BE2C (cell line): ENCODE results near the gene MND1.

Source experiments
- DNase-seq: peaks from one replicate; pipeline ENCODE4 v3.0.0-alpha.2; 2020
- H3K27me3 ChIP-seq: fragments of 250-450 bp; sonication (Bioruptor Pico); 2 replicates; pipeline ENCODE4 v1.5.1; 2020; ENCODE audit warnings: mild to moderate bottlenecking
- H3K36me3 ChIP-seq: fragments of 250-450 bp; sonication (Bioruptor Pico); 2 replicates; pipeline ENCODE4 v1.5.1; 2020; ENCODE audit warnings: mild to moderate bottlenecking
- H3K4me1 ChIP-seq: fragments of 250-450 bp; sonication (Bioruptor Pico); 2 replicates; pipeline ENCODE4 v1.5.1; 2020
- H3K4me3 ChIP-seq: 2 replicates; pipeline ENCODE4 v1.5.1; 2011; ENCODE audit warnings: low read depth, low read length
- H3K9me3 ChIP-seq: fragments of 250-450 bp; sonication (Bioruptor Pico); 2 replicates; pipeline ENCODE4 v1.5.1; 2020
- CTCF ChIP-seq: IDR thresholded peaks from 2 replicates; pipeline ENCODE4 v1.5.1; 2012; ENCODE audit warnings: mild to moderate bottlenecking, low read depth, low read length

Gene MND1

GRCh38 chr4:153427363-153428071 is 83.0 kb downstream of the MND1 start:
- H3K27me3 ChIP-seq = no peaks in the 10 kb centered on the region
- no peak for TF ChIP-seq CTCF
- DNase-seq = no peak
- H3K4me3 ChIP-seq = no peak overlapping the region
- no peaks in the 10 kb centered on the region for H3K4me1 ChIP-seq
- no peaks in the 10 kb centered on the region for H3K36me3 ChIP-seq
- no peaks in the 10 kb centered on the region for H3K9me3 ChIP-seq

DNA sequence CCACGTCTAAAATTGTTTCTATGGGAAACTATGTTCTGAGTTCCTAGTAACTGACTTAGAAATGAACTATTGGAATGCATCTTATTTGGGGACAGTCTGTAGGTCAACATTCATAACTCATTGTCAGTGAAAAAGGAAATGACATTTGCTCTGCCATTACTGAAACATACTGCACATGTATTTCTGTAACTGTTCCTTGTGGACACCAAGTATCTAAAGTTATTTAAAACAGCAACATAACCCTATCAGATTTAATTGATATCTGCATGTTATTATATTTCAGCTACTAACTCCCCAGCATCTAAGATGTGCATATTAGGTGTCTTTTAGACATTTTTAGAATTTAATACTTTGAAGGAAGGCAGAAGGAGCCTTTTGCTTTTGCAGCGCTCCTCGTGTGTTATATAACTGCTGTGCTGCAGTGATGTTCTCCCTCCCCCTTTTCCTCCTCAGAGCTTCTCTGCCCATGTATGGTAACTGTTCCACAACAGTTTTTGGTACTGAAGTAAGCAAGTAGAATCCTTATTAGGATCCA is 84.5 kb downstream of the MND1 start:
- Histone ChIP-seq H3K27me3 (no peaks in the 10 kb centered on the region), H3K4me3 (no peak overlapping the region), H3K36me3 (no peaks in the 10 kb centered on the region), H3K4me1 (no peaks in the 10 kb centered on the region), H3K9me3 (no peaks in the 10 kb centered on the region)
- no peak for DNase-seq
- no peak for TF ChIP-seq CTCF

DNA sequence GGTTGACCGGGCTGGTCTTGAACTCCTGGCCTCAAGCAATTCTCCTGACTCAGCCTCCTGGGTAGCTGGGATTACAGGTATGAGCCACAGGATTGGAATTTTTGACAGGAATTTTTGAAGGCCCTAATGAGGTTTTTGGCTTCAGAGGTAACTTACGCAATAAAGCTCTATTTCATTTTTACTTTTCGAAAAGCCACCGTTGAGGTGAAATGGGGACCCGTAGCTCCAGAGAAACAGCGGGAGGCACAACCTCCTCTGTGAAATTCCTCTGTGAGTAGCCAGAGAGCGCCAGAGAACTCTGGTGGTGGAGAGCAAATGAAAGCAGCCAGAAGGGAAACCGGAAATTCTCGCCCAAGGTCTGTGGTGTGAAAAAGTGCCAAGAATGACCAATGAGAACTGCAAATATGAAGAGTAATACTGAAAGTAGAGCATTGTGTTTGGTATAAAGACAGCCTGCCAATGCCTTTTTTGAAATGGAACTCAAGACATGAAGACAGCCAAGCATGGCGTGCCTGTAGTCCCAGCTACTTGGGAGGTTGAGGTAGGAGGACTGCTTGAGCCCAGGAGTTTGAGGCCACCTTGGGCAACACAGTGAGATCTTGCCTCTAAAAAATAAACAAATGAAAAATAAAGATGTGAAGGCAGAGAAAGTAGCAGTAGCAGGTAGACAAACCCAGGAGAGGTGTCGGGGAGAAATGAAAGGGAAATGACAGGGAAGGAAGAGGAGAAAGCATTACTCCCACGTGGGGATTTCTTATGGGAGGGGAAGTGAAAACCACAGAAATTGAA is 88.7 kb downstream of the MND1 start:
- Histone ChIP-seq H3K4me1 (no peaks in the 10 kb centered on the region), H3K4me3 (no peak overlapping the region), H3K36me3 (no peaks in the 10 kb centered on the region), H3K9me3 (no peaks in the 10 kb centered on the region), H3K27me3 (no peaks in the 10 kb centered on the region)
- TF ChIP-seq CTCF = peak; percentile 67
- DNase-seq = peak; percentile 42

DNA sequence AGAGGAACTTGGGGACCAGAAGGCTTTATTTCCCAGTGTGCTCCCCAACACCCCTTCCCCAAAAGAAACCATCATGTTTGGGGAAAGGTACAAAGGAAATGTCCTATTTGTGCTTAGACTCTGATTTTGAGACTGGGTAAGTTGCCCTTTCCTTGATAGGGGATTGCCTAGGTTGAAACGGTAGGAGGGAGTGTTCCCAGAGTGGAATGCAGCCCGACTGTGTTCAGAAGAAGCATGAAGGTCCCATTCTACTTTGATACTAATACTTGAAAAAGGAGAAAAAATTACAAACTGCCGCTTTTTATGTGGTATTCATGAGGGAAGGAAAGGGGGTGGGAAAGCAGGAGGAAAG is 89.2 kb downstream of the MND1 start:
- Histone ChIP-seq H3K36me3 (no peaks in the 10 kb centered on the region), H3K9me3 (no peaks in the 10 kb centered on the region), H3K4me3 (no peak overlapping the region), H3K4me1 (no peaks in the 10 kb centered on the region), H3K27me3 (no peaks in the 10 kb centered on the region)
- DNase-seq = no peak
- no peak for TF ChIP-seq CTCF

- no peak for TF ChIP-seq CTCF
- H3K4me1 ChIP-seq = no peaks in the 10 kb centered on the region
- H3K4me3 ChIP-seq = no peak overlapping the region
Measured at GRCh38 chr4:153434190-153434589, 89.7 kb downstream of the MND1 start.

More at GRCh38 chr4:153434190-153434589, 89.7 kb downstream of the MND1 start:
- Histone ChIP-seq H3K9me3 (no peaks in the 10 kb centered on the region), H3K36me3 (no peaks in the 10 kb centered on the region), H3K27me3 (no peaks in the 10 kb centered on the region)
- no peak for DNase-seq
